H1 (cell line): ENCODE data around the gene GALNT6. TPM values are rescaled to one million over a fixed set of nuclear protein-coding genes. Genes with fewer than 3 reads are reported as not detected.

Experiments
- CTCF ChIA-PET: fragments of 300-600 bp; sonication (Branson Sonifier 250); formaldehyde crosslinking; loops from one replicate; lab custom pipeline; 2021; ENCODE audit not compliant: partially characterized antibody; lab: Charles Lee
- POLR2A ChIA-PET: fragments of 300-600 bp; sonication (Branson Sonifier 250); formaldehyde crosslinking; loops from one replicate; lab custom pipeline; 2021; ENCODE audit warnings: inconsistent platforms; ENCODE audit not compliant: partially characterized antibody; lab: Charles Lee
- DNase-seq, 2 experiments: peaks; one replicate each; pipeline versions ENCODE4 v3.0.0 to v3.0.0-alpha.2; 2010 to 2022; ENCODE audit warnings: low spot score in 2 of 2, low read depth in 1 of 2, mixed read lengths in 1 of 2
- FAIRE-seq: peaks from 2 replicates; lab custom pipeline; 2011; peaks lifted over from hg19 to GRCh38; lab: Jason Lieb, UNC
- H2AFZ ChIP-seq: 2 replicates; pipeline ENCODE4 v1.8.1; 2012; ENCODE audit warnings: low read length, inconsistent platforms
- H2AK5ac ChIP-seq: 2 replicates; pipeline ENCODE4 v1.6.1; 2013; ENCODE audit warnings: low read depth, low read length
- H2BK120ac ChIP-seq: replicated peaks from 2 replicates; pipeline ENCODE3; 2013; ENCODE audit warnings: low read depth, low read length, inconsistent platforms
- H2BK12ac ChIP-seq: 2 replicates; pipeline ENCODE4 v1.6.1; 2013; ENCODE audit warnings: low read depth, low read length
- H2BK15ac ChIP-seq: 2 replicates; pipeline ENCODE4 v1.6.1; 2013; ENCODE audit warnings: low read length
- H2BK20ac ChIP-seq: 2 replicates; pipeline ENCODE4 v1.6.1; 2013; ENCODE audit warnings: low read length
- H2BK5ac ChIP-seq: 2 replicates; pipeline ENCODE4 v1.6.1; 2013; ENCODE audit warnings: low read depth, low read length
- H3K14ac ChIP-seq: 2 replicates; pipeline ENCODE4 v1.6.1; 2013; ENCODE audit warnings: inconsistent platforms; ENCODE audit not compliant: insufficient read length
- H3K18ac ChIP-seq: 2 replicates; pipeline ENCODE4 v1.6.1; 2013; ENCODE audit warnings: low read length; ENCODE audit errors: extremely low read depth
- H3K23ac ChIP-seq: 2 replicates; pipeline ENCODE4 v1.6.1; 2013; ENCODE audit warnings: inconsistent platforms; ENCODE audit not compliant: insufficient read length
- H3K23me2 ChIP-seq: 2 replicates; pipeline ENCODE4 v1.6.1; 2013; ENCODE audit warnings: low read depth, low read length
- H3K27ac ChIP-seq: 2 replicates; pipeline ENCODE4 v1.6.1; 2011; ENCODE audit warnings: low read depth, low read length, inconsistent platforms
- H3K27me3 ChIP-seq, 4 experiments: replicated peaks in 1 of 4; 1 replicate in 1 of 4; 2 replicates in 3 of 4; pipeline versions ENCODE4 v1.6.1 to v1.8.1; 2011 to 2013; ENCODE audit warnings: low read length in 3 of 4, mild to moderate bottlenecking in 3 of 4, inconsistent platforms in 2 of 4, mixed read lengths in 2 of 4, moderate library complexity in 1 of 4; ENCODE audit not compliant: control insufficient read depth in 3 of 4, insufficient read depth in 3 of 4; ENCODE audit errors: extremely low read depth in 1 of 4
- H3K36me3 ChIP-seq, 4 experiments: 2 replicates each; pipeline versions ENCODE4 v1.6.1 to v1.8.1; 2011 to 2013; ENCODE audit warnings: mild to moderate bottlenecking in 4 of 4, low read length in 3 of 4, moderate library complexity in 2 of 4, control low read depth in 1 of 4, inconsistent platforms in 1 of 4; ENCODE audit not compliant: insufficient read depth in 4 of 4, control insufficient read depth in 2 of 4
- H3K4ac ChIP-seq: replicated peaks from 2 replicates; pipeline ENCODE3; 2013; ENCODE audit warnings: low read length, low read depth, mixed read lengths, inconsistent platforms; ENCODE audit not compliant: insufficient read length
- H3K4me1 ChIP-seq, 4 experiments: replicated peaks in 1 of 4; 1 replicate in 1 of 4; 2 replicates in 3 of 4; pipeline versions ENCODE4 v1.6.1 to v1.8.1; 2011 to 2013; ENCODE audit warnings: low read length in 3 of 4, inconsistent platforms in 2 of 4, mixed read lengths in 1 of 4; ENCODE audit not compliant: insufficient read depth in 4 of 4, control insufficient read depth in 3 of 4
- H3K4me2 ChIP-seq, 2 experiments: 2 replicates each; pipeline versions ENCODE4 v1.6.1 to v1.8.1; 2011 to 2013; ENCODE audit warnings: low read depth in 2 of 2, low read length in 2 of 2, control low read depth in 1 of 2, inconsistent platforms in 1 of 2, mild to moderate bottlenecking in 1 of 2; ENCODE audit not compliant: insufficient read depth in 1 of 2
- H3K4me3 ChIP-seq, 4 experiments: fragments of 200-600, 300-600 bp in 1 of 4; sonication (generic), shearing (Covaris generic), sonication (Bioruptor Twin) in 1 of 4; 2 replicates each; pipeline versions ENCODE4 v1.5.1 to v1.8.1; 2011 to 2016; ENCODE audit warnings: low read length in 4 of 4, low read depth in 3 of 4, control low read depth in 2 of 4, inconsistent platforms in 2 of 4, mild to moderate bottlenecking in 2 of 4, mixed read lengths in 1 of 4, moderate library complexity in 1 of 4; ENCODE audit not compliant: insufficient read depth in 2 of 4; ENCODE audit errors: extremely low read depth in 1 of 4
- H3K56ac ChIP-seq: replicated peaks from 2 replicates; pipeline ENCODE3; 2013; ENCODE audit warnings: low read depth, mild to moderate bottlenecking, mixed read lengths, low read length, inconsistent platforms; ENCODE audit not compliant: insufficient read length
- H3K79me1 ChIP-seq: 2 replicates; pipeline ENCODE4 v1.6.1; 2013; ENCODE audit warnings: low read depth, low read length, control low read depth
- H3K79me2 ChIP-seq, 2 experiments: 2 replicates each; pipeline versions ENCODE4 v1.6.1 to v1.8.1; 2012 to 2013; ENCODE audit warnings: low read length in 2 of 2, mild to moderate bottlenecking in 2 of 2, inconsistent platforms in 1 of 2; ENCODE audit not compliant: insufficient read depth in 2 of 2, control insufficient read depth in 1 of 2
- H3K9ac ChIP-seq, 4 experiments: replicated peaks in 1 of 4; 1 replicate in 1 of 4; 2 replicates in 3 of 4; pipeline versions ENCODE4 v1.6.1 to v1.8.1; 2011 to 2013; ENCODE audit warnings: low read depth in 3 of 4, low read length in 3 of 4, control low read depth in 2 of 4, mild to moderate bottlenecking in 2 of 4, moderate library complexity in 2 of 4, inconsistent platforms in 1 of 4; ENCODE audit errors: extremely low read depth in 1 of 4
- H3K9me3 ChIP-seq, 2 experiments: 2 replicates each; pipeline versions ENCODE4 v1.6.1 to v1.8.1; 2012 to 2013; ENCODE audit warnings: mild to moderate bottlenecking in 2 of 2, moderate library complexity in 2 of 2, control low read depth in 1 of 2, inconsistent platforms in 1 of 2, low read depth in 1 of 2, low read length in 1 of 2, mixed read lengths in 1 of 2; ENCODE audit not compliant: insufficient read depth in 2 of 2
- H4K20me1 ChIP-seq, 2 experiments: replicated peaks in 1 of 2; 2 replicates each; pipeline versions ENCODE3 to v1.8.1; 2011 to 2013; ENCODE audit warnings: inconsistent platforms in 2 of 2, low read length in 2 of 2, mild to moderate bottlenecking in 1 of 2; ENCODE audit not compliant: insufficient read depth in 2 of 2, control insufficient read depth in 1 of 2
- H4K5ac ChIP-seq: 2 replicates; pipeline ENCODE4 v1.6.1; 2013; ENCODE audit warnings: low read length, low read depth, mixed read lengths, inconsistent platforms; ENCODE audit not compliant: insufficient read length
- H4K8ac ChIP-seq: 2 replicates; pipeline ENCODE4 v1.8.0; 2013; ENCODE audit warnings: mild to moderate bottlenecking, moderate library complexity, low read length, inconsistent platforms; ENCODE audit not compliant: insufficient read depth; ENCODE audit errors: extremely low read depth
- H4K91ac ChIP-seq: replicated peaks from 2 replicates; pipeline ENCODE3; 2013; ENCODE audit warnings: low read length, mixed read lengths, inconsistent platforms; ENCODE audit not compliant: insufficient read length
- ASH2L ChIP-seq: fragments of 200-600, 300-600 bp; sonication (generic); IDR thresholded peaks from one replicate; pipeline ENCODE4 v1.7.1; 2017; ENCODE audit warnings: low read length
- CHD1 ChIP-seq: IDR thresholded peaks from 2 replicates; pipeline ENCODE4 v1.6.1; 2012; ENCODE audit warnings: low read depth, low read length, improper control_type of control experiment
- EP300 ChIP-seq, 2 experiments: IDR thresholded peaks; 1 replicate in 1 of 2; 2 replicates in 1 of 2; pipeline ENCODE4 v1.6.1; 2011 to 2012; ENCODE audit warnings: low read depth in 2 of 2, low read length in 2 of 2, mild to moderate bottlenecking in 2 of 2, borderline replicate concordance in 1 of 2, inconsistent platforms in 1 of 2, moderate library complexity in 1 of 2
- EZH2 ChIP-seq: fragments of 200-600 bp; sonication (generic); IDR thresholded peaks from 2 replicates; pipeline ENCODE4 v1.7.1; 2012; ENCODE audit warnings: low read depth, mild to moderate bottlenecking, moderate library complexity, low read length, inconsistent platforms; ENCODE audit not compliant: severe bottlenecking
- GTF2F1 ChIP-seq: IDR thresholded peaks from 2 replicates; pipeline ENCODE4 v1.6.1; 2012; ENCODE audit warnings: low read depth, low read length, improper control_type of control experiment, borderline replicate concordance
- POLR2AphosphoS5 ChIP-seq: IDR thresholded peaks from 2 replicates; pipeline ENCODE4 v1.6.1; 2011; ENCODE audit warnings: low read depth, low read length
- SAP30 ChIP-seq: fragments of 300-600 bp; sonication (generic); IDR thresholded peaks from 2 replicates; pipeline ENCODE4 v1.7.1; 2012; ENCODE audit warnings: low read length, moderate library complexity, mild to moderate bottlenecking, inconsistent platforms; ENCODE audit not compliant: insufficient read depth, insufficient replicate concordance
- SIN3A ChIP-seq, 2 experiments: IDR thresholded peaks in 1 of 2; conservative IDR thresholded peaks in 1 of 2; 2 replicates each; pipeline ENCODE4 v1.6.1; 2011 to 2012; ENCODE audit warnings: low read length in 2 of 2, improper control_type of control experiment in 1 of 2, low read depth in 1 of 2, mild to moderate bottlenecking in 1 of 2
- SIX5 ChIP-seq: IDR thresholded peaks from 2 replicates; pipeline ENCODE4 v1.6.1; 2011; ENCODE audit warnings: mild to moderate bottlenecking, low read depth, low read length
- TAF1 ChIP-seq: IDR thresholded peaks from 2 replicates; pipeline ENCODE4 v1.6.1; 2011; ENCODE audit warnings: mild to moderate bottlenecking, low read depth, low read length
- TBP ChIP-seq: IDR thresholded peaks from 2 replicates; pipeline ENCODE4 v1.6.1; 2011; ENCODE audit warnings: low read depth, low read length, improper control_type of control experiment
- USF2 ChIP-seq: IDR thresholded peaks from 2 replicates; pipeline ENCODE4 v1.6.1; 2011; ENCODE audit warnings: low read length, improper control_type of control experiment
- WGBS, 2 experiments: shearing (Covaris generic) in 1 of 2; methylation state at CpG; one replicate each; pipeline versions ENCODE4 v1.1.6 to v1.1.7; 2013 to 2015; ENCODE audit warnings: low lambda C conversion rate in 2 of 2, mixed read lengths in 2 of 2, inconsistent platforms in 1 of 2, low coverage in 1 of 2, missing lambda C conversion rate in 1 of 2; ENCODE audit not compliant: insufficient replicate concordance in 2 of 2, insufficient coverage in 1 of 2, insufficient read length in 1 of 2; ENCODE audit errors: extremely low coverage in 1 of 2, missing lambda C conversion rate in 1 of 2; 5-methylcytosine and 5-hydroxymethylcytosine counted together
- polyA plus RNA-seq, 7 experiments: library from polyadenylated mRNA; depleted of rRNA in 3 of 7; stranded (reverse) in 5 of 7; unstranded in 2 of 7; fragments of >200 nt in 5 of 7; fragments of 200-250 nt in 2 of 7; gene quantifications; 1 replicate in 5 of 7; 2 replicates in 1 of 7; 4 replicates in 1 of 7; pipeline versions ENCODE4 v1.2.1 to v1.2.3, GENCODE V29; 2011 to 2013; ENCODE audit warnings: missing spikeins in 2 of 7, mixed read lengths in 2 of 7
- total RNA-seq: library from RNA; stranded (reverse); fragmentation: NEBNext Ultra II Directional; extraction: Animal tissue kit (Norgen Biotek cat#: 25700); gene quantifications from 2 replicates; pipeline ENCODE4 v1.2.1, GENCODE V29; 2021

GALNT6 gene
- total and polyA plus RNA-seq, 2 of the 8 experiments (the other 6 are each of a cell fraction or from before 2014, with no cell fraction given): 5.8 to 10.7 TPM

- Histone ChIP-seq H4K91ac (no peak overlapping the region), H3K79me1 (no peaks in the 10 kb centered on the region), H3K27ac (no peak overlapping the region), H3K4me2 (no peak overlapping the region), H3K56ac (no peak overlapping the region), H3K9me3 (no peaks in the 10 kb centered on the region), H2BK120ac (no peak overlapping the region), H3K18ac (no peak overlapping the region), H2AFZ (no peak overlapping the region), H3K23ac (no peak overlapping the region), H3K14ac (no peak overlapping the region), H4K8ac (no peak overlapping the region), H3K4me3 (no peak overlapping the region), H2BK20ac (no peak overlapping the region), H3K4me1 (peaks cover 0 to 6% (median 3%) of the 10 kb centered on the region in 4 experiments; a peak in 2 of 7 replicates), H4K5ac (no peak overlapping the region), H3K9ac (no peak overlapping the region), H3K79me2 (no peaks in the 10 kb centered on the region), H2AK5ac (no peak overlapping the region), H4K20me1 (no peaks in the 10 kb centered on the region), H2BK12ac (no peak overlapping the region), H3K36me3 (no peaks in the 10 kb centered on the region), H3K23me2 (no peaks in the 10 kb centered on the region; the same call in 1 of the 2 replicates), H3K27me3 (no peaks in the 10 kb centered on the region), H2BK5ac (no peak overlapping the region), H2BK15ac (no peak overlapping the region), H3K4ac (no peak overlapping the region)
- POLR2A ChIA-PET: interaction anchor here (1.9 kb wide), 1 partner anchor 22 kb away, joined by 5 read pairs; the partner anchor contains the start of gene GALNT6
- FAIRE-seq: no peak
- DNase-seq: no peak
- WGBS, 2 experiments: 94% methylated on average over 4 of the region's 4 CpGs; no CpG with 5 or more reads in 1 of the 2 experiments
- CTCF ChIA-PET: interaction anchor here (1.2 kb wide), 1 partner anchor 9 kb away, joined by 3 read pairs; no protein-coding TSS in a partner anchor
- no peak for TF ChIP-seq EP300 (IDR thresholded peaks at IDR 0.05; ENCODE audit: borderline replicate concordance in 1 of 2, low read depth in 2 of 2, low read length in 2 of 2)
- TF ChIP-seq SIX5: no peak
- TF ChIP-seq TBP: no peak
- no peak for TF ChIP-seq SAP30
- TF ChIP-seq POLR2AphosphoS5: no peak
- TF ChIP-seq GTF2F1: no peak
- no peak for TF ChIP-seq ASH2L
- no peak for TF ChIP-seq USF2
- no peak for TF ChIP-seq CHD1
- TF ChIP-seq EZH2: no peak
- TF ChIP-seq SIN3A (conservative IDR thresholded peaks at IDR 0.05 in 1 of 2, IDR thresholded peaks at IDR 0.05 in 1 of 2; ENCODE audit: low read depth in 1 of 2, low read length in 2 of 2): no peak
- TF ChIP-seq TAF1: no peak
Measured at GRCh38 chr12:51369581-51369980, 21.6 kb downstream of the GALNT6 start.
